Measurements from ENCODE around the gene RPTOR. TPM values are rescaled to one million over a fixed set of nuclear protein-coding genes. Genes with fewer than 3 reads are reported as not detected.

RPTOR gene
- total and polyA plus RNA-seq, 2 donors (not counting 3 experiments of a cell fraction or from before 2014, with no cell fraction given), result 10.7 to 41.8 TPM

GRCh38 chr17:80977172-80977571 lies 432.5 kb downstream of the RPTOR start:
- ChIA-PET CTCF (interaction anchor here (2.4 kb wide), 1 partner anchor 549 kb away, joined by 22 read pairs; no protein-coding TSS in a partner anchor), POLR2A (no interaction called here)
- Histone ChIP-seq H3K79me2 (ENCODE audit: control insufficient read depth, insufficient read depth, low read length) (no peaks in the 10 kb centered on the region), H3K4me1 (ENCODE audit: control insufficient read depth, extremely low read depth, insufficient read depth, low read length) (no peaks in the 10 kb centered on the region), H3K4me3 (replicated peaks in 1 of 3; ENCODE audit: insufficient read depth in 1 of 3, low read depth in 1 of 3, low read length in 3 of 3) (no peak overlapping the region), H3K36me3 (ENCODE audit: control insufficient read depth in 2 of 2, extremely low read depth in 1 of 2, insufficient read depth in 2 of 2, low read length in 2 of 2) (no peaks in the 10 kb centered on the region), H3K4me2 (ENCODE audit: insufficient read depth, low read length) (no peak overlapping the region), H3K9ac (replicated peaks; ENCODE audit: extremely low read depth, insufficient read depth, low read length) (no peak overlapping the region), H3K9me1 (replicated peaks; ENCODE audit: control insufficient read depth, extremely low read depth, insufficient read depth, low read length) (no peaks in the 10 kb centered on the region), H3K27me3 (ENCODE audit: control insufficient read depth in 2 of 2, insufficient read depth in 2 of 2, low read length in 2 of 2) (no peaks in the 10 kb centered on the region), H4K20me1 (replicated peaks; ENCODE audit: control insufficient read depth, extremely low read depth, insufficient read depth, low read length) (no peaks in the 10 kb centered on the region), H2AFZ (ENCODE audit: low read depth, low read length) (no peak overlapping the region), H3K27ac (ENCODE audit: insufficient read depth, low read depth, low read length) (no peak overlapping the region), H3K9me3 (replicated peaks; ENCODE audit: control insufficient read depth, insufficient read depth, low read length) (no peaks in the 10 kb centered on the region)
- intact Hi-C loops (cut with micrococcal nuclease) (no loop called here), dilution Hi-C loops (cut with MboI; ENCODE audit: extremely low pct_ligation_motif_present, low sequenced_read_pairs) (no loop called here)
- DNase-seq (ENCODE audit: low read depth, low spot score) (no peak), FAIRE-seq (no peak)
- no TSS peak for BruUV-seq (replicated peaks)
- TF ChIP-seq GATA2 (IDR thresholded peaks at IDR 0.05; ENCODE audit: insufficient read depth, insufficient read length, low read depth, low read length) (no peak), POLR2A (IDR thresholded peaks at IDR 0.05; ENCODE audit: low read depth, low read length) (no peak), MYC (IDR thresholded peaks at IDR 0.05; ENCODE audit: low read depth, low read length) (no peak), JUN (IDR thresholded peaks at IDR 0.05; ENCODE audit: borderline replicate concordance, insufficient read depth, insufficient read length, low read depth) (no peak), FOS (IDR thresholded peaks at IDR 0.05; ENCODE audit: borderline replicate concordance, insufficient read depth, low read length) (no peak), CTCF (IDR thresholded peaks at IDR 0.05; ENCODE audit: extremely low read depth in 1 of 2, insufficient read depth in 1 of 2, low read depth in 1 of 2, low read length in 2 of 2) (no peak), POLR2AphosphoS5 (IDR thresholded peaks at IDR 0.05; ENCODE audit: insufficient read depth, low read depth, low read length) (no peak)

Measured in endothelial cell of umbilical vein (primary cell).